ENCODE measurements around the gene KICS2. TPM values are rescaled to one million over a fixed set of nuclear protein-coding genes. Genes with fewer than 3 reads are reported as not detected.

Gene KICS2
- total and polyA plus RNA-seq, 2 of the 8 experiments (the other 6 are each of a cell fraction or from before 2014, with no cell fraction given): 5.6 to 9.5 TPM

DNA sequence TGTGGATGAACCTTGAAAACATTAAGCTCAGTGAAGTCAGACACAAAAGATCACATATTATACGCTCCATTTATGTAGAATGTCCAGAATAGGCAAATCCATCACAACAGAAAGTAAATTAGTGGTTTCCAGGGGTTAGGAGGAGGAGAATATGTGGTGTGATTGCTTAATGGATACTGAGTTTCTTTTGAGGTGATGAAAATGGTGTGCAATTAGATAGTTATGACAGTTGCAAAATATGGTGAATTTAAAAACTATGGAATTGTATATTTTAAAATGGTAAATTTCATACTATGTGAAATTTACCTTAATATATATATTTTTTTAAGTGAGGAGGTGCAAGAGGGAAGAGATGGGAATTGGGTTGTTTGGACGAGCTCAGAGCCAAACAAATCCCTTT lies 46.3 kb upstream of the KICS2 start (continued):
- TF ChIP-seq ZNF274 (IDR thresholded peaks at IDR 0.05; ENCODE audit: borderline replicate concordance, extremely low read depth, low read length) (no peak), SRF (IDR thresholded peaks at IDR 0.05; ENCODE audit: low read depth, low read length) (no peak), SP1 (IDR thresholded peaks at IDR 0.05; ENCODE audit: low read depth, low read length) (no peak), KDM5A (IDR thresholded peaks at IDR 0.05; ENCODE audit: low read length) (no peak)
- TF ChIP-seq, protein P1, sequence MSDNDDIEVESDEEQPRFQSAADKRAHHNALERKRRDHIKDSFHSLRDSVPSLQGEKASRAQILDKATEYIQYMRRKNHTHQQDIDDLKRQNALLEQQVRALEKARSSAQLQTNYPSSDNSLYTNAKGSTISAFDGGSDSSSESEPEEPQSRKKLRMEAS (IDR thresholded peaks at IDR 0.05): no peak
